OCI-M1 (cell line): ENCODE measurements around the gene DPYD.

Experiments used
- DNase-seq: peaks from one replicate; lab custom pipeline; 2025; lab: John Stamatoyannopoulos, UW

Gene DPYD

GRCh38 chr1:97143236-97143882, 777.5 kb downstream of the DPYD start:
- DNase-seq = no peak

GRCh38 chr1:97140611-97141010, 780.2 kb downstream of the DPYD start:
- no peak for DNase-seq

DNA sequence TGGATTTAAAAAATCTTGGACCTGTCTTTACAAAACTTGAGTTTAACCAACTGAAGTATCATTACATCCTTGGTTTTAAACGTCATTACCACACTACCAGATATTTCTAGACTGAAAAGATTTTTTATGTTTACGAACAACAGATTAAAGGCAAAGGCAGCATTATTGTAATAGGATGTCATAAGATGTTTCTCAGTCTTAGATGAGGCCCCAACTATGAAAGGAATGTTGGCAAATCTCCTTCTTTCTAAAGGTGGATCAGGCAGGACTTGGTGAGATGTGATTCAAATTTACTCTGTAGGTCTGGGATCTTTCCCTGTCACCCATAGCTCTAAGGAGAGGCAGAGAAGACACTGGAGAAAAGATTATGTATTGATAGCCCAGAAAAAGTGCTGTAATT, 781.3 kb downstream of the DPYD start:
- no peak for DNase-seq

DNA sequence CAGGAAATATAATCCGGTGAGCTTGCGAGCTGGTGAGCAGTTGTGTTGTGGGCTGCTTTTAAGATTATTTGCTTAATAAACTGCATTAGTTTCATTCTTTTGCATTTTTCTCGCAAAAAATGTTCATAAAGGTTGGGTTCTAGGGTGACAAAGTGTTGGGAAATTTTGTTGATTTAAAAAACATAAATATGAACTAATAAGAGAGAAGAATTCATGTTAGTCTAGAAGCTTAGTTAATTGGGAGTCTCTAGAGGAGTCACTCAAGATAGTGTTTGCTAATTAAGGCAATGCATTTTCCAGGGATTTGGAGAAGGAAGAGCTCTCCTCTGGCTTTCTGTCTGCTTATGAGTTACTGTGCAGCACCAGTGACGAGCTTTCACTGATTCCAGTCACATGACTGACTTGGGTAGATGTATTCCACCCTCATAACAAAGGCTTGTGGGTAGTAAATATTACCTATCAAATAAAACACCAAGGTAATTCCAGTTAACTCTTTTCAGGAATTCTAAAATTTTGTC, 782.3 kb downstream of the DPYD start:
- no peak for DNase-seq

GRCh38 chr1:97137862-97138514, 782.8 kb downstream of the DPYD start:
- peak; percentile 63 for DNase-seq

DNA sequence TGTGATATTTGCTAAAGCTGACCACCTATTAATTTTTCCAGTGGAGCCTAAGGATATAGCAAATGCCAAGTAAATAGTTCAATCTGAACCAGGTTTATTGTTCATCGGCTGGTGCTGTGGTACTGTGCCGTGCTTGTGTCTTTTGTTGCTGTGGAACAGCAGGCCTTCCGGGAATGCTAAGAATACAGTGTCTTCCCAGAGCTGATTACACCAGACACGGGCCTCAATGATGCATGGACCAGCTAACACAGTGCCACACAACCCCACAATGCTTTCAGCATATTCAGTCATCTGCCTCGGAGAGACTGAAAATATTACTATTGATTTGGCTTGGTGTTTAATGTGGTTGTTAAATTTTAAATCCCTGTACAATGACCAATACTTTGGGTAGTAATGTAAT, 783.8 kb downstream of the DPYD start:
- no peak for DNase-seq

GRCh38 chr1:97135972-97136371, 784.9 kb downstream of the DPYD start:
- no peak for DNase-seq

- DNase-seq = no peak
Measured at GRCh38 chr1:97128426-97128825, 792.4 kb downstream of the DPYD start.

DNA sequence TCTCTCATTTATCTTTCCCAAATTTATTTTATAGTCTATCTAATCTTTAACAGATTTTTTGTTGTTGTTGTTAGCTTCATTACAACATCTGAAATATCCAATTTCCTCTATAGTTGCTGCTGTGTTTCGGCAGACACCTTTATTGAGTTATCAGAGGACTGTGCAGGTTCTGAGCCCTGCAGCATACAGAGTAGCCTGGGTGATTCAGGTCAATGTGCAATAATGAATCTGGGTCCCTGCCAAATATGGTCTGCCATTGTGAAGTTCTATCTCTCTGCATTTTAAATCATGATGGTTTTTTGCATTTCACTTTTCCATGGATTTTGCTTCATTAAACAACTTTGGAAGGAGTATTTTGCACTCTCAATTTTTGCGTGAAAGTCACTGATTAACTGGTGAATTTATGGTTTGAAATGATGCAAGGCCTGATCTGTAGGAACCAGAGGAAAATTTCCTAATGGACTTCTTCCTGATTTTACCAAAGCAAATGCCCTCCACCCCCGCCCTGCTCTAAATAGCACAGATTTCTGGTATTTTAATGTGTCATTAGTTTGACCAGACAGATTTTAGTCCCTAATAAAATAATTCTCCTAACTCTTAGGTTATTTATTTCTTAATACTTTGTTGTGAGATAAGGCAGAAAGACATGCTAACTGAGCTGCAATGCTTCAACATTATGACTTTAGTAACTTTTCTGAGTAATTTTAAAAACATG, 797.0 kb downstream of the DPYD start:
- DNase-seq = no peak

DNA sequence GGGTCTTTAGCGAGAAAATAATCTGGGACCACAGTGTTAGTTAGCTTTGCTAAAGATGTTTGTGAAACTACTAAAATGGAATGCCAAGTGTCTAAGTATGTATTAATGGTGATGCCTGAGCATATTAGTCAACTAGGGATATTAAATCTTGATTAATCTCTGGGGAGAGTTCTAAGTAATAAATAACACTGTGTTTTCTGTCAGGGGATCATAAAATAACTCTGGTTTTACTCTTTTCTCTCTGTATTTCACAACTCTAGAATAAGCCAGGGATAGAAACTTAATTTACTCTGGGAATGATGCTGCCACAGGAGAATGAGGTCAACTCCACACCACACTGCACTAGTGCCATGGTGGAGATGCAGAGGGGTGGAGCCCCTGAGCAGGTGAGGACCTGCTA, 800.0 kb downstream of the DPYD start:
- no peak for DNase-seq

DNA sequence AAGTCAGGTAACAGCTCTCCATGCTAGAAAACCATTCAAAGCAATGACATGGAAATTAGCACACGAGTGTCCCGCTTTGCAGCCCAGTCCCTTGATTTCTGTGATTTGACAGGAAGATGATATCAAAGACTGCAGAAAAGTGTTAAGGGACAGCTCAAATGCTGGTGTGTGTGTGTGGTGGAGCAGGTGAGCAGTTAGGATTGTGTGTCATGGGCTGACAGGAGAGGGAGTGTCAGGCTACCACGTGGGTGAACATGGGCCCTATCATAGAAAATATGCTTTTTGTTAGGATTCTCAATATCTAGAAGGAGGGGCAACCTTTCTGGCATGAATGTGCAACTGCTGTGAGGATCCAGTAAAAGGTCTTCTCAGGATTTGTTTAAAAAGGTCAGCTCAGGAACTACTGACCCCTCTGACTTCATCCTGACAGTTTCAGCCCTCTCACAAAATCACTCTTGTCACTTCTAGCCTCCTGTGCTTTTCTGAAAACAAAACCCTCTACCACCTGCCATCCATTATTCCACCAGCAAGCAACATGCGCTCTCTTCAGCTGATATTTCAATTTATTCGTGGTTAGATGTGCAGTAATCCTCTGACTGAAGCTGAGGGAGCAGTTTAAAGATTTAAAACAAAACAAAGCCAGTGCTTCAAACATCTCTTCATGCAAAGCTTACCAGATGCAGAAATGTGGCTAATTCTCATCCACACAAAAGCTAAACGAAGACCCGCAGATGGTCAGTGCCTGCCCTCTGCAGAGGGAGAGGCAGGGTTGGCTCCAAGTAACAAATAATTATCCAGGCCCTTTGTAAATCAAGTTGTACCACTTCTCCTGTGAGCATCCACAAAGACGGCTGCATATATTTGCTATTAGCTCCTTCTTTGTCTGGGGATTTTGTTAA, 801.3 kb downstream of the DPYD start:
- no peak for DNase-seq

GRCh38 chr1:97114842-97115241, 806.0 kb downstream of the DPYD start:
- no peak for DNase-seq

- no peak for DNase-seq
Measured at GRCh38 chr1:97112442-97112841, 808.4 kb downstream of the DPYD start.

DNA sequence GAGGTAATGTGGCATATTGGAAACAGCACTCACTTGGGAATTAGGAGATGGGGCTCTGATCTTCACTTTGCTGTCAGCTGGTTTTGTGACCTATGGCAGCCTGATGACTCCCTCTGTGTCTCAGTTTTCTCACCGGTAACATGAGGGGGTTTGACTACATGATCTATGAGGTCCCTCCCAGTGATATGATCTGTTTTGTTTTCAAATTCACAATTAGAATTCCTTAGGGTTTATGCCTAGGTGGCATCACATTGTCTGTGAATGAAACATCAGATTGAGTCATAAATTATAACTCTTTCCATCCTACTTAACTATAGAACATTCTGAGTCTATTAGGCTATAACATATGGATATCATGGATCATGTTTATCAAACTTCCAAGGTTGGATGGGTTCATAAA, 812.7 kb downstream of the DPYD start:
- no peak for DNase-seq

- no peak for DNase-seq
Measured at GRCh38 chr1:97105531-97105930, 815.3 kb downstream of the DPYD start.

DNA sequence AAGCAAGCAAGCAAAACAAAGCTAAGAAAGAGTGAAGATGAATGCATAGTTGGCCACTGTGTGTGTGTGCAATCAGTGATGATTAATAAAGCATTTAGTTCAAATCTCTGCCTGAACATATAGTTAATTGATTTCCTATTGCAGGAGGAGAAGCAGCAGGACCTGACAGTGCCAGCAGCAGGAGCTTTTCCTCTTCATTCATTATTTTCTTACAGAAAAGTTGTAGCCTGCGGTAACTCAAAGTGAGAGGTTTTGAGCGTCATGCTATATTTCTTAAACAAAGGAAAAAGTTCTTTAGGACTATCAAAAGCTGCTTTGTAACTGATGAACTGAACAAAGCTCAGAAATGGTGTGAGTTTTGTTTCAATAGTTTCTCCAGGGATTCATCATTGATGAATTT, 819.3 kb downstream of the DPYD start:
- no peak for DNase-seq

- no peak for DNase-seq
Measured at GRCh38 chr1:97097404-97097925, 823.4 kb downstream of the DPYD start.

DNA sequence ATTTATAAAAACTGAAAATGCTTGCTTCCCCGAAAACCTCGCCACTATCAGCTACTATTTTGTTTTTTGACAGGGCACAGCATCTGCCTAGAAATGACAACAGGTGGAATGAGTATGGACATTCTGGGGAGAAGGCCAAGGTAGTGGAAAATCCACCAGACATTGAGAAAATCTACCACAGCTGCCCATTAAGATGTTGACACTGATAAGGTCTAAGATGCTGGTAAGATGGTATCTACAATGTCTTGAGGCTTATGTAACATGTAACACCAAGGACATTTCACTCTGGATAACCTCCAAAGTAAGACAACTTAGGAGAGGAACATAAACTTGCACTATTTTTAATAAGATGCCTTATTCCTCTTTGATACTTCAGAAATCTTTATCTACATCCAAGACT, 825.1 kb downstream of the DPYD start:
- DNase-seq = no peak

DNA sequence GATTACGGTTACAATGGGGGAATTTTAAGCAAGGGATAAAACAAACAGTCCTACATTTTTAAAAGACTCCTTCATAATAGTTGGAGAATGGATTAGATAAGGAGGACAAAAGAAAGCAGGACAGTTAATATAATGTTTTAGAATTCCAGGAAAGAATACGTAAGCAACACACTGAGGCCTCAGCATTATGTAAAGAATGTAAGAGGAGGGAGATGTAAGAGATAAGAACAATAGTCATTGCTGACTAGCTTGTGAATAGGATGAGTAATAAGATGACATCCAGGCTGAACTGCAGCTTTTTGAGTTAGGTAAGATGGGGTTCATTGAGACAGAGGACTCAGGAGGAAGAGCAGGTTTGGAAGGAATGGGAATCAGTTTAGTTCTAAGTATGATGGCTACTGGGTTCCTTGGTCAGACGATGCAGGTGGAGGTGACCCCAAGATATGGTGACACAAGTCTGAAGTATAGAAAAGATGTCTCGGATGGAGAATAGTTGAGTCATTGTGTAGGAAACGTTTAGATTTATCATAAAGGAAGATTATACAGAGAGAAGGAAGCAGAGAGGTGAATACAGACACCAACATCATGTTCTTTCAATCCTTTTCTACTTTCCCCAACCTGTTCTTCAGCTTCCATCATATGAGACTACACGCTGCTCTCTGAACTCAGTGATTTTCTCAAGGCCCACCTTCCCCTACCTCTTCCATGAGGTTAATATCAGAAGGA, 826.4 kb downstream of the DPYD start:
- DNase-seq = no peak

DNA sequence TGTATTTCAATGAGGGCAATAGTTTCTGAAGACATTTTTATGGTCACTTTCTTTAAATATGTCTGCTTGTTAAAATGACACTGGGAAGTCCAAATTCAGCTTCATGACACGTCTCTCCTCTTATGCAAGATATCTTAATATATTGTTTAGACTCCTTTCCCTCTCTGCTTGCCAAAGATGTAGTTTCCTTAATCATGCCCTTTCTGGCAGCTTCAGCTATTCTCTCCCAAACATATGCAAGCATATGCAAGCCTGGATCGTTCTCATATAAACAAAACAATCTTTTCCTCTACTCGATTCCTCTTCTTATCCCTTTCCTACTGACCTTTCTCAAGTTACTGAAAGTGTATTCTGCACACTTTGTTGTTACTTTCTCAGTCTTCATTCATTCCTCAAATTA, 827.1 kb downstream of the DPYD start:
- DNase-seq = no peak

DNA sequence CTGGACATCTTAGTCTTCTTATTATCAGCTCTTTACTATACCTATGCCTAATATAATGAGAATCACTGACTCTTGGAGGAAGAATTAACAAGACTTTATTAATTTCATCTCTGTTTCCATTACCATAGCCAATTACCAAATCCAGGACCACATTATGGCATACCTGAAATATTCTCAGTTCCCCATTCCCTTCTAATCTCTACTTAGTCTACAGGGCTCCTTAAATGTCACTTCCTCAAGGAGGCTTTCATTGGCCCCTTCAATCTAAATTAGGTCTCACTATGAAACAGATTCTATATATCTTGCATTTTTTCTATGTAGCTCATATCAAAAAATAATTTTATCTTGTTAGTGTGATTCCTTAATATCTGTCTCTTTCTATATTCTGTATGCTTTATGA, 828.0 kb downstream of the DPYD start:
- DNase-seq = no peak
